Transverse colon (tissue), 4 donors: ENCODE data around the gene CABLES2. TPM values are rescaled to one million over a fixed set of nuclear protein-coding genes. Genes with fewer than 3 reads are reported as not detected.

Experiments used
- DNase-seq: peaks from one replicate; pipeline ENCODE4 v3.0.0-alpha.2; 2019
- H3K27ac ChIP-seq, 4 donors: fragments of 200-600 bp; sonication (generic); 2 replicates each; pipeline ENCODE4 v1.5.1; 2016 to 2018; ENCODE audit warnings: inconsistent platforms in 4 of 4
- H3K27me3 ChIP-seq: fragments of 200-600 bp; sonication (generic); 2 replicates; pipeline ENCODE4 v1.5.1; 2017; ENCODE audit warnings: inconsistent platforms
- H3K36me3 ChIP-seq, 4 donors: fragments of 200-600 bp; sonication (generic); 2 replicates each; pipeline ENCODE4 v1.5.1; 2017 to 2019; ENCODE audit warnings: inconsistent platforms in 4 of 4
- H3K4me1 ChIP-seq, 4 donors: fragments of 200-600 bp; sonication (generic); 2 replicates each; pipeline ENCODE4 v1.5.1; 2017 to 2020; ENCODE audit warnings: inconsistent platforms in 4 of 4
- H3K4me3 ChIP-seq, 4 donors: fragments of 200-600 bp; sonication (generic); 1 replicate in 1 of 4; 2 replicates in 3 of 4; pipeline versions ENCODE4 v1.5.1 to v1.6.1; 2017 to 2019; ENCODE audit warnings: inconsistent platforms in 4 of 4
- H3K9me3 ChIP-seq, 2 donors: fragments of 200-600 bp; sonication (generic); 2 replicates each; pipeline ENCODE4 v1.5.1; 2017 to 2019; ENCODE audit warnings: inconsistent platforms in 2 of 2
- EP300 ChIP-seq: sonication (generic); formaldehyde crosslinking; IDR thresholded peaks from one replicate; pipeline ENCODE4 v1.6.1; 2017; ENCODE audit warnings: antibody characterized with exemption, low read depth
- POLR2A ChIP-seq: fragments of 450-650 bp; IDR thresholded peaks from one replicate; pipeline ENCODE4 v1.6.1; 2016; ENCODE audit warnings: antibody characterized with exemption, mild to moderate bottlenecking, moderate library complexity
- POLR2AphosphoS5 ChIP-seq, 3 donors: sonication (generic); formaldehyde crosslinking; IDR thresholded peaks; one replicate each; pipeline ENCODE4 v1.6.1; 2016; ENCODE audit warnings: antibody characterized with exemption in 3 of 3
- WGBS, 2 donors: methylation state at CpG; one replicate each; pipeline ENCODE4 v1.1.5; 2018; ENCODE audit warnings: low coverage in 1 of 2; 5-methylcytosine and 5-hydroxymethylcytosine counted together
- in situ Hi-C, 4 donors: fragments of 200-750 bp; cut with MboI; loops; one replicate each; pipeline versions ENCODE4 v1.15.0 to v1.15.1; 2017; ENCODE audit warnings: low sequenced_read_pairs in 3 of 4, low pct_ligation_motif_present in 1 of 4, low pct_unique_long_range_greater_than_20kb in 1 of 4
- intact Hi-C: fragments of 100-400 bp; cut with DNase I; formaldehyde crosslinking; loops from one replicate; pipeline ENCODE4 v1.15.1; 2023; ENCODE audit warnings: low total_unique reads
- total RNA-seq, 4 donors: library from RNA; depleted of rRNA; stranded (reverse); fragments of >200 nt; gene quantifications; one replicate each; pipeline ENCODE4 v1.1.0, GENCODE V29; 2016
- TF ChIP-seq, protein P1 (sequence below), 5 experiments: fragments of 200-600 bp in 3 of 5; fragments of 450-650 bp in 2 of 5; sonication (generic) in 3 of 5; IDR thresholded peaks; 1 replicate in 2 of 5; 2 replicates in 3 of 5; pipeline ENCODE4 v1.5.1; 2016 to 2017; ENCODE audit warnings: antibody characterized with exemption in 5 of 5, inconsistent platforms in 3 of 5, mild to moderate bottlenecking in 2 of 5, moderate library complexity in 1 of 5

The CABLES2 gene
- total RNA-seq, 4 donors from 2014 or later: 3.7 to 10.1 (median 8.5) TPM

GRCh38 chr20:62355878-62356588 is 51.1 kb downstream of the CABLES2 start:
- H3K27me3 ChIP-seq: no peaks in the 10 kb centered on the region
- WGBS, 2 donors: 57% methylated on average over 28 of the region's 29 CpGs; no CpG with 5 or more reads in 1 of the 2 donors
- intact Hi-C loops: no loop called here
- H3K4me3 ChIP-seq: peak overlapping the region in 1 of 4 donors; percentile 8
- in situ Hi-C loops: no loop called here
- TF ChIP-seq POLR2AphosphoS5 (IDR thresholded peaks at IDR 0.05): peak in 1 of 3 donors; percentile 10
- no peak for TF ChIP-seq EP300
- H3K4me1 ChIP-seq: peaks cover 54 to 76% (median 59%) of the 10 kb centered on the region in 4 donors
- no peaks in the 10 kb centered on the region for H3K36me3 ChIP-seq
- no peak for DNase-seq
- H3K27ac ChIP-seq: peak overlapping the region; percentile 81 to 88 (median 84)
- H3K9me3 ChIP-seq: no peaks in the 10 kb centered on the region

DNA sequence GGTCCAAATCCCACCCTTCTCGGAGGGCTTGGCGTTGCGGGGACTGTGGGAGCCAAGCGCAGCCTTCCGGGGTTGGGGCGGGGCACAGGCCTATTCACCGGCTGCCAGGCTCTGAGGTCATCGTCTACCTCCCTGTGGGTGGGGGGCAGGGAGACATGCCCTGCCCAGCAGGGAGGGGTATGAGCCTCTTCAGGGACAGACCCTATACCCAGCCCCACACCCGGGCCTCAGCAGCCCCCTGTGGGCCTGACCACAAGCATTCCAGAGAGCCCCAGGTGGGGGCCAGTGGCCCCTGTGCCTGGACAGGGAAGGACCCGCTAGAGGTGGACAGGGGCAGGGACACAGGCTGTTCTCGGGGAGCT is 51.6 kb downstream of the CABLES2 start:
- intact Hi-C loops: no loop called here
- DNase-seq: no peak

DNA sequence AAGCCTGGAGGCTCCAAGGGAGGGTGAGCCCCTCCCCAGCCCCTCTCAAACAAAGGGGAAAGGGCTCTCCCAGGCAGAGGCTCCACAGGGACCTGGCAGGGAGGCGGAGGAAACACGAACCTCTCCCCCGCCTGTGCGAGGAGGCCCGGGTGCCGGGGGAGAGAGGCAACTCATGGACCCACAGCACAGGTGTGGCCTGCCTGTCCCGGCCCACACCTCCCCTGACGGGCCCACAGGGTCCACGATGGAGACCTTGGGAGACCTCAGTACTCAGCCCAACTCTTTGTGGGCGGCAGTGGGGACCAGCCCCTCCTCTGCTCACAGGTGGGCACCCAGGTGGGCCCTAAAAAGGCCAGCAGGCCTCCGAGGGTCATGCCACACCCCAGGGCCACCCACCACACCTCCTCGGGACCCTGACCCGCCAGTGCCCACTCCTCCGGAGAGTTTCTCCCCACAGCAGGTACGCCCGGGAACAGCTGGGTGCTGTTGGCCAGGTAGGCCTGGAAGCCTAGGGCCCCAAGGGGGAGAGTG is 52.2 kb downstream of the CABLES2 start:
- intact Hi-C loops (no loop called here), in situ Hi-C loops (no loop called here)
- Histone ChIP-seq H3K9me3 (no peaks in the 10 kb centered on the region), H3K27me3 (no peaks in the 10 kb centered on the region), H3K27ac (peak overlapping the region; percentile 81 to 88 (median 84)), H3K4me1 (peaks cover 50 to 74% (median 55%) of the 10 kb centered on the region in 4 donors), H3K4me3 (no peak overlapping the region), H3K36me3 (no peaks in the 10 kb centered on the region)
- 65 to 100% methylated on average over 2 to 15 of the region's 16 CpGs for WGBS, 2 donors
- no peak for DNase-seq
- TF ChIP-seq POLR2A (no peak), POLR2AphosphoS5 (IDR thresholded peaks at IDR 0.05) (no peak), EP300 (no peak)
- TF ChIP-seq, protein P1, sequence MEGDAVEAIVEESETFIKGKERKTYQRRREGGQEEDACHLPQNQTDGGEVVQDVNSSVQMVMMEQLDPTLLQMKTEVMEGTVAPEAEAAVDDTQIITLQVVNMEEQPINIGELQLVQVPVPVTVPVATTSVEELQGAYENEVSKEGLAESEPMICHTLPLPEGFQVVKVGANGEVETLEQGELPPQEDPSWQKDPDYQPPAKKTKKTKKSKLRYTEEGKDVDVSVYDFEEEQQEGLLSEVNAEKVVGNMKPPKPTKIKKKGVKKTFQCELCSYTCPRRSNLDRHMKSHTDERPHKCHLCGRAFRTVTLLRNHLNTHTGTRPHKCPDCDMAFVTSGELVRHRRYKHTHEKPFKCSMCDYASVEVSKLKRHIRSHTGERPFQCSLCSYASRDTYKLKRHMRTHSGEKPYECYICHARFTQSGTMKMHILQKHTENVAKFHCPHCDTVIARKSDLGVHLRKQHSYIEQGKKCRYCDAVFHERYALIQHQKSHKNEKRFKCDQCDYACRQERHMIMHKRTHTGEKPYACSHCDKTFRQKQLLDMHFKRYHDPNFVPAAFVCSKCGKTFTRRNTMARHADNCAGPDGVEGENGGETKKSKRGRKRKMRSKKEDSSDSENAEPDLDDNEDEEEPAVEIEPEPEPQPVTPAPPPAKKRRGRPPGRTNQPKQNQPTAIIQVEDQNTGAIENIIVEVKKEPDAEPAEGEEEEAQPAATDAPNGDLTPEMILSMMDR (IDR thresholded peaks at IDR 0.05): no peak

More for the DNA sequence above, 51.6 kb downstream of the CABLES2 start:
- Histone ChIP-seq H3K4me3 (no peak overlapping the region), H3K9me3 (no peaks in the 10 kb centered on the region), H3K4me1 (peaks cover 50 to 71% (median 54%) of the 10 kb centered on the region in 4 donors), H3K27ac (peak overlapping the region; percentile 81 to 88 (median 84)), H3K27me3 (no peaks in the 10 kb centered on the region), H3K36me3 (no peaks in the 10 kb centered on the region)
- TF ChIP-seq POLR2A (no peak), EP300 (no peak), POLR2AphosphoS5 (IDR thresholded peaks at IDR 0.05) (no peak)
- in situ Hi-C loops: no loop called here
- WGBS, 2 donors: 32% methylated on average over 11 of the region's 11 CpGs; no CpG with 5 or more reads in 1 of the 2 donors

- H3K9me3 ChIP-seq: no peaks in the 10 kb centered on the region
- H3K27me3 ChIP-seq: no peaks in the 10 kb centered on the region
- no peak for TF ChIP-seq POLR2A
- TF ChIP-seq, protein P1 (IDR thresholded peaks at IDR 0.05): no peak
- no peak for TF ChIP-seq POLR2AphosphoS5 (IDR thresholded peaks at IDR 0.05)
- TF ChIP-seq EP300: no peak
- 79% methylated on average over 14 of the region's 14 CpGs; no CpG with 5 or more reads in 1 of the 2 donors for WGBS, 2 donors
- H3K4me3 ChIP-seq: no peak overlapping the region
- intact Hi-C loops (no loop called here), in situ Hi-C loops (no loop called here)
- H3K27ac ChIP-seq: peak overlapping the region; percentile 81 to 88 (median 84)
- H3K4me1 ChIP-seq: peaks cover 48 to 67% (median 52%) of the 10 kb centered on the region in 4 donors
- no peaks in the 10 kb centered on the region for H3K36me3 ChIP-seq
- no peak for DNase-seq
Observed at GRCh38 chr20:62354031-62354808, 52.9 kb downstream of the CABLES2 start.
